HEK293 (cell line): ENCODE measurements around the gene SAMD14.

Source experiments
- CTCF ChIP-seq: fragments of 450-650 bp; formaldehyde crosslinking; IDR thresholded peaks from 2 replicates; pipeline ENCODE4 v1.5.1; 2016; ENCODE audit warnings: missing biosample characterization, missing genetic modification characterization
- SP2 ChIP-seq: fragments of 450-650 bp; formaldehyde crosslinking; IDR thresholded peaks from 2 replicates; pipeline ENCODE4 v1.5.1; 2016; ENCODE audit warnings: missing biosample characterization, missing genetic modification characterization
- ZNF704 ChIP-seq: fragments of 450-650 bp; formaldehyde crosslinking; IDR thresholded peaks from 2 replicates; pipeline ENCODE4 v1.5.1; 2016; ENCODE audit warnings: missing biosample characterization, missing genetic modification characterization

- no peak for TF ChIP-seq CTCF (tag by site-specific recombination)
- TF ChIP-seq ZNF704 (tag by site-specific recombination): no peak
- no peak for TF ChIP-seq SP2 (tag by site-specific recombination)
These were observed 64.9 kb downstream of the SAMD14 start for GRCh38 chr17:50065056-50065455.
